Keratinocyte (primary cell): ENCODE results near the gene MXRA7.

Experiments
- EZH2 ChIP-seq: IDR thresholded peaks from one replicate; pipeline ENCODE4 v1.6.1; 2012; ENCODE audit warnings: inconsistent platforms, mild to moderate bottlenecking, low read length, moderate library complexity
- TF ChIP-seq, protein P1 (sequence below), 3 experiments: IDR thresholded peaks in 1 of 3; conservative IDR thresholded peaks in 1 of 3; optimal IDR thresholded peaks in 1 of 3; 2 replicates in 2 of 3; 3 replicates in 1 of 3; pipeline versions ENCODE3 to v1.5.1; 2011; ENCODE audit warnings: low read length in 3 of 3, mild to moderate bottlenecking in 3 of 3, moderate library complexity in 2 of 3, control low read depth in 1 of 3, inconsistent platforms in 1 of 3; ENCODE audit not compliant: insufficient read depth in 2 of 3; ENCODE audit errors: extremely low read depth in 1 of 3

DNA sequence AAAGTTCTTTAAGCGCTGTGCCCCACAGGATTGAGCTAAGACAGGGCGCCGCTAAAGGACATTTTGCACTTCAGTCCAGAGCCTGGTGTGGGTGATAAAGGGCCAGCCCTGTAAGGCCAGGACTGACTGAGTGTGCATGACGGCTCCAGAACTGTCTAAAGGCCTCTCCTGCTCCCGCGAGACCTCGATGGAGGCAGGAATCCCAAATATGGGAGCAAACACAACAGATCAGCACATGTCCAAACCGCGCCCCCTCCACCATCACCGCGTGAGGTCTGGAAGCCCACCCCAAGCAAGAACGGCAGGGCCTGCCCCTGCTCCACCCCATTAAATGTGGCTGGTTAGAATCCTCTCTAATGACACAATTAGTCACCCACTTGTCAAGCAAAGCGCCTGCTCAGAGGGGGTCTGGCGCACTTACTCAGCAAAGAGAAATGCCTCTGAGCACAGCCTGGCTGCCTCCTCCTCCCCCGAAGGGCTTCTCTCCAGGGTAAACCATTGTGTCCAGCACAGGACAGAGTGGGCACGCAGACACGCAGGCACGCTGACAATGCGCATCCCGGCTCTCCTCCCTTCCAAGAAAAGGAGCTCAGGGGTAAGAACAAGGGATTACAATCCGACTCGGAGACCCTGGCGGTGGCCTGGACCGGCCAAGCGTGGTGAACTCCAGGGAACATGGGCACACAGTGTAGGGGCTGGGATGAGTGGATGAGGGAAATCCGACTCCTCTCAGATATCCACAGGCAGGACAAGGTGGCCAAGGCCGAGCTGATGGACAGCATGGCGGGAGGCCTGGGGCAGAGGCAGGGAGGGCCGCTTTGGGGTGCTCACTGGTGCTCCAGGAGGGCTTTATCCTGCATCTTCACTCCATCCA, 1.5 kb downstream of the MXRA7 start:
- TF ChIP-seq, protein P1, sequence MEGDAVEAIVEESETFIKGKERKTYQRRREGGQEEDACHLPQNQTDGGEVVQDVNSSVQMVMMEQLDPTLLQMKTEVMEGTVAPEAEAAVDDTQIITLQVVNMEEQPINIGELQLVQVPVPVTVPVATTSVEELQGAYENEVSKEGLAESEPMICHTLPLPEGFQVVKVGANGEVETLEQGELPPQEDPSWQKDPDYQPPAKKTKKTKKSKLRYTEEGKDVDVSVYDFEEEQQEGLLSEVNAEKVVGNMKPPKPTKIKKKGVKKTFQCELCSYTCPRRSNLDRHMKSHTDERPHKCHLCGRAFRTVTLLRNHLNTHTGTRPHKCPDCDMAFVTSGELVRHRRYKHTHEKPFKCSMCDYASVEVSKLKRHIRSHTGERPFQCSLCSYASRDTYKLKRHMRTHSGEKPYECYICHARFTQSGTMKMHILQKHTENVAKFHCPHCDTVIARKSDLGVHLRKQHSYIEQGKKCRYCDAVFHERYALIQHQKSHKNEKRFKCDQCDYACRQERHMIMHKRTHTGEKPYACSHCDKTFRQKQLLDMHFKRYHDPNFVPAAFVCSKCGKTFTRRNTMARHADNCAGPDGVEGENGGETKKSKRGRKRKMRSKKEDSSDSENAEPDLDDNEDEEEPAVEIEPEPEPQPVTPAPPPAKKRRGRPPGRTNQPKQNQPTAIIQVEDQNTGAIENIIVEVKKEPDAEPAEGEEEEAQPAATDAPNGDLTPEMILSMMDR (optimal IDR thresholded peaks at IDR 0.05 in 1 of 3, IDR thresholded peaks at IDR 0.05 in 1 of 3, conservative IDR thresholded peaks at IDR 0.05 in 1 of 3; ENCODE audit: extremely low read depth in 1 of 3, insufficient read depth in 2 of 3, low read length in 3 of 3) = no peak
- TF ChIP-seq EZH2 = no peak
